Neural progenitor cell (in vitro differentiated cells): ENCODE measurements around the gene VPS45.

Source experiments
- CTCF ChIP-seq: fragments of 200-600 bp; sonication (generic); IDR thresholded peaks from 2 replicates; pipeline ENCODE4 v1.5.1; 2017; ENCODE audit warnings: antibody characterized with exemption, mild to moderate bottlenecking
- EZH2 ChIP-seq: fragments of 200-600 bp; sonication (generic); IDR thresholded peaks from 2 replicates; pipeline ENCODE4 v1.6.1; 2017; ENCODE audit warnings: antibody characterized with exemption, mild to moderate bottlenecking, moderate library complexity
- EZH2phosphoT487 ChIP-seq: fragments of 200-600 bp; sonication (generic); IDR thresholded peaks from 2 replicates; pipeline ENCODE4 v1.6.1; 2017; ENCODE audit warnings: antibody characterized with exemption

DNA sequence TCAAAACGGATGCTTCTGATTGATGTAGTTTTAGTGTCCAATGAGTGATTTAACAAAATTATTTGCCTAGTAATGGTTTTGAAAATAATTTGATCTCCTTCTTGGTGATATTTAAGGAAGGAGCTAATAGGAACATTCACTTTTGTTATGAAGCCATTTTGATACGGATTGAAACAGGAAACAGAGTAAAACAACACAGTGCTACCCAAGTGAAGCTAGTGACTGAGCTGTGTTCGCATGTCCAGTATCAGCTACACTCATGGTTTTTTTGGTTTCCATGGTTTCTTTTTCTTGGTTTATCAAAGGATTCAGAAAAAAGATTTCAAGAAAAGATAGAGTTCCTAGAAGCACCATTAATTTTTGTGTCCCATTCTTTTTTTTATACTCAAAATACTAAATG, 42.0 kb downstream of the VPS45 start:
- TF ChIP-seq CTCF (no peak), EZH2 (no peak), EZH2phosphoT487 (no peak)
